ENCODE results near the gene PDCD11.
A peak's percentile ranks its signal among the peaks of the same experiment; 100 is the strongest.

PDCD11 gene

GRCh38 chr10:103449208-103450144 is 53.0 kb downstream of the PDCD11 start:
- DNase-seq = no peak

GRCh38 chr10:103450201-103450695 is 53.8 kb downstream of the PDCD11 start:
- no peak for DNase-seq

GRCh38 chr10:103451091-103451813 is 54.8 kb downstream of the PDCD11 start:
- DNase-seq = peak in 4 of 56 donors; percentile 16 to 28 (median 23)

- peak in 32 of 56 donors; percentile 10 to 64 (median 26) for DNase-seq
Observed at GRCh38 chr10:103451831-103452505, 55.5 kb downstream of the PDCD11 start, which contains the start of gene CALHM2. TSS of gene CALHM2 (minus strand) at chr10:103452370. CDS start at chr10:103449941, 2,429 bp downstream.

GRCh38 chr10:103452506-103453230 is 56.2 kb downstream of the PDCD11 start:
- no peak for DNase-seq

- DNase-seq = no peak
Observed at GRCh38 chr10:103454026-103454425, 57.6 kb downstream of the PDCD11 start.

- peak in 1 of 56 donors; percentile 20 for DNase-seq
Observed at GRCh38 chr10:103455235-103455634, 58.8 kb downstream of the PDCD11 start.

- no peak for DNase-seq
Observed at GRCh38 chr10:103456074-103456660, 59.7 kb downstream of the PDCD11 start.

GRCh38 chr10:103457176-103457712 is 60.8 kb downstream of the PDCD11 start:
- DNase-seq = no peak

GRCh38 chr10:103457896-103458583 is 61.6 kb downstream of the PDCD11 start:
- no peak for DNase-seq

GRCh38 chr10:103458720-103459119 is 62.3 kb downstream of the PDCD11 start, which contains the start of gene CALHM1:
TSS of gene CALHM1 (minus strand) at chr10:103458900. CDS start at chr10:103458751, 149 bp downstream.
- DNase-seq = peak in 12 of 56 donors; percentile 11 to 44 (median 20)

- no peak for DNase-seq
Observed at GRCh38 chr10:103459615-103460014, 63.2 kb downstream of the PDCD11 start.

- DNase-seq = no peak
Observed at GRCh38 chr10:103463499-103463898, 67.1 kb downstream of the PDCD11 start.

- DNase-seq = no peak
Observed at GRCh38 chr10:103465411-103466179, 69.2 kb downstream of the PDCD11 start.

GRCh38 chr10:103466734-103467133 is 70.3 kb downstream of the PDCD11 start:
- DNase-seq = no peak

GRCh38 chr10:103467406-103467805 is 71.0 kb downstream of the PDCD11 start:
- no peak for DNase-seq

GRCh38 chr10:103469201-103469600 is 72.8 kb downstream of the PDCD11 start:
- no peak for DNase-seq
